Chondrocyte (in vitro differentiated cells): ENCODE results near the gene ATF4. TPM values are rescaled to one million over a fixed set of nuclear protein-coding genes. Genes with fewer than 3 reads are reported as not detected.

Experiments
- DNase-seq: peaks from one replicate; pipeline ENCODE4 v3.0.0; 2021; ENCODE audit warnings: mixed read lengths, low spot score
- H3K27ac Mint-ChIP-seq: one replicate; pipeline ENCODE4 v1.8.0; 2021; ENCODE audit warnings: mild to moderate bottlenecking, moderate library complexity, mixed read lengths; ENCODE audit not compliant: unreplicated experiment
- H3K27me3 Mint-ChIP-seq: 2 replicates; pipeline ENCODE4 v1.8.0; 2021; ENCODE audit warnings: low read depth, mixed read lengths
- H3K36me3 Mint-ChIP-seq: 2 replicates; pipeline ENCODE4 v1.8.0; 2021; ENCODE audit warnings: low read depth, mixed read lengths
- H3K4me1 Mint-ChIP-seq: 2 replicates; pipeline ENCODE4 v1.8.0; 2021; ENCODE audit warnings: low read depth, mild to moderate bottlenecking, mixed read lengths
- H3K4me3 Mint-ChIP-seq: one replicate; pipeline ENCODE4 v1.8.0; 2021; ENCODE audit warnings: mild to moderate bottlenecking, moderate library complexity, mixed read lengths; ENCODE audit not compliant: unreplicated experiment
- H3K9me3 Mint-ChIP-seq: 2 replicates; pipeline ENCODE4 v1.8.0; 2021; ENCODE audit warnings: low read depth, mixed read lengths
- total RNA-seq: library from RNA; stranded (reverse); gene quantifications from 3 replicates; pipeline ENCODE4 v1.2.1, GENCODE V29; 2021
- TF ChIP-seq, protein P1 (sequence below): fragments of 200-600 bp; sonication (generic); IDR thresholded peaks from 2 replicates; pipeline ENCODE4 v1.5.0; 2021; ENCODE audit warnings: antibody characterized with exemption, mild to moderate bottlenecking, moderate library complexity

ATF4 gene
- total RNA-seq, 1 donor from 2014 or later = 541 TPM

DNA sequence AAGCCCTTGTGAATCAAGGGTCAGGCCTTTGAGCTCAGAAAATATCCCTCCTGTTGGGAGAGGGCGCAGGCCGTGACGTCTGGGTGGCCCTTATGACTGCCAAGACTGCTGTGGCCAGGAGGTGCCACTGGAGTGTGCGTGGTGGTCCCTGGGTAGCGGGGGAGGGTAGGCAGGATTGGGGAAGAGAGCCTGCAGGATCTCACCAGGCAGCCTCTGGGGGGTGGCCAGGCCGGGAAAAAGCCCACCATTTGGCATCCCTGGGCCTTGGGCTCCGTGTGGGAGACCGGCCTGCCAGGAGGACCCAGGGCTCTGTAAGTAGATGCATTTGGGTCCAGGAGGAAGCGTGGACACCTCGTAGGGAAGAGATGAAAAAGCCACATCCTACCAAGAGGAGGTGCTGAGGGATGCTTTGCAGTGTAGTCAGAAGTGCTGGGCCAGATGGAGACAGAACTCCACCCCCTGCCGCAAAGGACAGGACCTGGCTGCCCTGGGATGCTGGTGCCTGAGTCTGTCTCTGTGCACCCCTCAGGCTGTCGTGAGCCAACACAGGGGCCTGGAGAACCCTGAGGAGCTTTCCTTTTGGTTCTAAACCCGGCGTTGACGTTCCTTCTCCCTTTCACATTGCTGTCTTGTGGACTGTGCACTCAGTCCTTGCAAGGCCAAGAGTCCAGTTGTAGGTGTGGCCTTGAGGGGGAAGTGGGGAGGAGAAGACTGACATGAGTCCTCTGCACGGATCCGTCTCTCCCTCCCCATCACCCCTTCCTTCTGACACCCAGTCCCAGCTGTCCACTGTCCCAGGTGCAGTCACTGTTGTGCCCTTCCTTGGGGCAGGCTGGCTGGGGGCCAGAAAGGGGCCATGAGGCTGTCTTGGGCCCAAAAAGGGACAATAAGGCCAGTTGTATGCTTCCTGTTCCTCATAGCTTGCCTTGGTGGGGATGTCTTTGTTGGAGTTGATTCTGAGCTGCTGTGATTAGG, 31.0 kb upstream of the ATF4 start:
- Mint-ChIP-seq H3K4me3 (no peak overlapping the region), H3K4me1 (peaks cover 11% of the 10 kb centered on the region), H3K9me3 (no peaks in the 10 kb centered on the region), H3K27ac (no peak overlapping the region), H3K27me3 (no peaks in the 10 kb centered on the region), H3K36me3 (peaks cover 3% of the 10 kb centered on the region)
- DNase-seq = no peak
- TF ChIP-seq, protein P1, sequence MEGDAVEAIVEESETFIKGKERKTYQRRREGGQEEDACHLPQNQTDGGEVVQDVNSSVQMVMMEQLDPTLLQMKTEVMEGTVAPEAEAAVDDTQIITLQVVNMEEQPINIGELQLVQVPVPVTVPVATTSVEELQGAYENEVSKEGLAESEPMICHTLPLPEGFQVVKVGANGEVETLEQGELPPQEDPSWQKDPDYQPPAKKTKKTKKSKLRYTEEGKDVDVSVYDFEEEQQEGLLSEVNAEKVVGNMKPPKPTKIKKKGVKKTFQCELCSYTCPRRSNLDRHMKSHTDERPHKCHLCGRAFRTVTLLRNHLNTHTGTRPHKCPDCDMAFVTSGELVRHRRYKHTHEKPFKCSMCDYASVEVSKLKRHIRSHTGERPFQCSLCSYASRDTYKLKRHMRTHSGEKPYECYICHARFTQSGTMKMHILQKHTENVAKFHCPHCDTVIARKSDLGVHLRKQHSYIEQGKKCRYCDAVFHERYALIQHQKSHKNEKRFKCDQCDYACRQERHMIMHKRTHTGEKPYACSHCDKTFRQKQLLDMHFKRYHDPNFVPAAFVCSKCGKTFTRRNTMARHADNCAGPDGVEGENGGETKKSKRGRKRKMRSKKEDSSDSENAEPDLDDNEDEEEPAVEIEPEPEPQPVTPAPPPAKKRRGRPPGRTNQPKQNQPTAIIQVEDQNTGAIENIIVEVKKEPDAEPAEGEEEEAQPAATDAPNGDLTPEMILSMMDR = no peak

- Mint-ChIP-seq H3K9me3 (no peaks in the 10 kb centered on the region), H3K27me3 (no peaks in the 10 kb centered on the region), H3K27ac (no peak overlapping the region), H3K36me3 (peaks cover 3% of the 10 kb centered on the region), H3K4me3 (no peak overlapping the region), H3K4me1 (peaks cover 11% of the 10 kb centered on the region)
- TF ChIP-seq, protein P1 = no peak
- DNase-seq = no peak
Measured at GRCh38 chr22:39490135-39490798, 30.1 kb upstream of the ATF4 start.

- H3K27ac Mint-ChIP-seq = no peak overlapping the region
- H3K27me3 Mint-ChIP-seq = no peaks in the 10 kb centered on the region
- TF ChIP-seq, protein P1 = no peak
- peaks cover 3% of the 10 kb centered on the region for H3K36me3 Mint-ChIP-seq
- DNase-seq = no peak
- H3K4me1 Mint-ChIP-seq = peaks cover 11% of the 10 kb centered on the region
- H3K9me3 Mint-ChIP-seq = no peaks in the 10 kb centered on the region
- no peak overlapping the region for H3K4me3 Mint-ChIP-seq
Measured at GRCh38 chr22:39490966-39491680, 29.2 kb upstream of the ATF4 start.

DNA sequence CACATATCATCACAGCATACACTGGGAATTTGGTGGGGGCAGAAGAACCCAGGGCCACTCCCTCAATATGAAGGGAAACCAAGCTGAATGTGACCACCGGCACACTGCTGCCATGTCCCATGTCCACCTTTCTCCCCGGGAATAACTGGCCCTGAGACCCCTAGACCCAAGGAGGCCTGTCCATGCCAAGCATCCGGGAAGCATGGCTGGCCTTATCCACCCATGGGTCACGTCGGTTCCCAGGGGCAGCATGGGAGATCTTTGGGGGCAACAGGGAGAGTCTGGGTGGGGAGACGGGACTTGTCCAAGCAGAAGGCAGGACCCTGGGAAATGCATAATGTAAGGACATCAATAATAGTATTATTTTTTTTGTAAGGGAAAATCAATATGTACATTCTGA, 28.7 kb upstream of the ATF4 start:
- Mint-ChIP-seq H3K9me3 (no peaks in the 10 kb centered on the region), H3K4me1 (peaks cover 15% of the 10 kb centered on the region), H3K4me3 (no peak overlapping the region), H3K27ac (no peak overlapping the region), H3K36me3 (peaks cover 3% of the 10 kb centered on the region), H3K27me3 (no peaks in the 10 kb centered on the region)
- TF ChIP-seq, protein P1 = no peak
- DNase-seq = no peak

- peaks cover 15% of the 10 kb centered on the region for H3K4me1 Mint-ChIP-seq
- TF ChIP-seq, protein P1 = no peak
- no peaks in the 10 kb centered on the region for H3K27me3 Mint-ChIP-seq
- no peaks in the 10 kb centered on the region for H3K9me3 Mint-ChIP-seq
- H3K36me3 Mint-ChIP-seq = peaks cover 3% of the 10 kb centered on the region
- H3K4me3 Mint-ChIP-seq = no peak overlapping the region
- no peak for DNase-seq
- H3K27ac Mint-ChIP-seq = no peak overlapping the region
Measured at GRCh38 chr22:39492186-39492585, 28.2 kb upstream of the ATF4 start.
